NCI-H146 (cell line): ENCODE results near the gene MAGI1.

Experiments
- DNase-seq: peaks from one replicate; lab custom pipeline; 2025; lab: John Stamatoyannopoulos, UW

Gene MAGI1

DNA sequence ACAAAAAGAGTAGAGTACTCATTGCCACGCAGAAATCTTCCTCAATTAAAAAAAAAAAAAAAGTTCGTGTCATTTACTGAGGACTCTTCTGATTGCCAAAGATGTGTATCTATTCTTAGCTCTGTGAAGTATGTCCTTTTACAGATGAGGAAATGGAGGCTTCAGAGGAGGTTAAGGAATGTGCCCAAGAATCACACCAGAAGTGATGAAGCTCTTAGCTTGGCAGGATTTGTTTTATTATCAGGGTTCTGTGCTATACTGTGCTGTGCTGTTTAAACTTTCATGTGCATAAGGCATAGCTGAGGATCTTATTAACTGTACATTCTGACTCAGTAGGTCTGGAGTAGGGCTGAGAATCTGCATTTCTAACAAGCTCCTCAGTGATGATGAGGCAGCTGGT, 685.8 kb downstream of the MAGI1 start:
- no peak for DNase-seq

DNA sequence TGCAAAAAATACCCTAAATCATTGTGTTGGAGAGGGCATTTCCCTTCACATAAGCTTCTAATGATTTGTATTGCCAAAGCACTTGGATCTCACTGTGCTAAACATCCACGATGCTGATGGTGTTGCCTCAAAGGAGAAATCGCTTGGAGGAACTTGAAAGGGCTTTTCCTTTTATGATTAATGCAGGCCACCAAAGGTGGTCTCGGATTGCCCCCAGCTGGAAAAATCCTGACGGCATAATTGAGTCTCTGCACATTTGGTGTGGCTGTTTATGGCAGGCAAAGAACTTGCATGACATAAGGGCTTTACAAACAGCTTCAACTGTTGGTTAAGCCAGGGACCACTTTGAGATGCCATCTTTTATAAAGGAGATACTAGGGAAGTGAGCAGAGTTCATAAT, 687.0 kb downstream of the MAGI1 start:
- no peak for DNase-seq

DNA sequence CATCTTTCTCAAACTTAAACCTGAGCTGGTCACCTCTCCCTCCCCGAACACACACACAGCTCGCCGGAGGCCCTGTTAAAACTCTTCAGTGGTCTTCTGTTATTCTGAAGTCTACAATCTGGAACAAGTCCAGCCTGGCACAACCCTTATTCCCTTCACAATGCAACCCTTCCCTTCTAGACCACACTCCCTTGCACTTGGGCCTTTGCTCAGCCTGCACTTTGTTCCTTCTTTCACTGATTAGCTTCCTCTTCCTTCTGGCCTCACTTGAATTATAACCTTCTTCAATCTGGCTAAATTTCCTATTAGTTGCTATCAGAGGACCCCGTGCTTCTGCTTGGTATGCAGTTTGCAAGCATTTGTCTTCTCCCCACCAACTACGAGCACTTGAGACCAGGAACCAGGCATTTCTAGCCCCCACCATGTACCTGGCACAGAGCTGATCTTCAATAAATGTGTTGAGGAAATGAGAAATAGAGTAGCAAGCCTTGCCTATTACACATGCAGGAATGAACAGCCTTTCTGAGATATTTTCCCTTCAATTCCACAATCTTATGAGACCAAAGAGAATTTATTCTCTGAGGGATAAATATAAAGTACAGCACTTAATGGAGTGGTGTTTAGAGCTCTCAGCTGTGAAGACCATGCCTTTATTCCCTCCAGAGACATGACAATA, 687.8 kb downstream of the MAGI1 start:
- no peak for DNase-seq

DNA sequence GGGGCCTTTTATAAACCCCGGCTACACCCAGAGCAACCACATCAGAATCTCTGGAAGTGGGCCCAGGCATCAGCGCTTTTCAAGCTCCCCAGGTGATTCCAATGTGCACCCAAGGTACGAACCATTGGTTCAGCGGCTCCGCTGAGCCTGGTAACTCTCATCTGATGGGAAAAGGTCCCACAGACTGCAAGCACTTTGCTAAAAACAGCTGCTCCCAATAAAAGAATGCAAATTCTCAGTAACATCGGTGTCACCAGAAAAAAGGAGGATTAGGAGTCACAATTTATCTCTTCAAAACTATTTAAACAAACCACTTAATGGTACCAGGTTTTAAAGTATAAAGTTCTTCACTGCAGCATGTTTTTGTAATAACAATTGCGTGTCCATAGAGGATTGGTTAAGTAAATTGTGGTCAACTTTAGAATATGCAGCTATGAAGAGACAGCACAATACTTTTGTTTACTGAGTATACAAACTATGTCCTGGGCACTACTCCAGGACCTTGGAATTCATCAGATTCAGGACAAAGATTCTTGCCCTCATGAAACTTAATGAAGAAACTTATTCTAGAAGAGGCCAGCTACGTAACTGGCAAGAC, 690.2 kb downstream of the MAGI1 start:
- DNase-seq, result no peak

DNA sequence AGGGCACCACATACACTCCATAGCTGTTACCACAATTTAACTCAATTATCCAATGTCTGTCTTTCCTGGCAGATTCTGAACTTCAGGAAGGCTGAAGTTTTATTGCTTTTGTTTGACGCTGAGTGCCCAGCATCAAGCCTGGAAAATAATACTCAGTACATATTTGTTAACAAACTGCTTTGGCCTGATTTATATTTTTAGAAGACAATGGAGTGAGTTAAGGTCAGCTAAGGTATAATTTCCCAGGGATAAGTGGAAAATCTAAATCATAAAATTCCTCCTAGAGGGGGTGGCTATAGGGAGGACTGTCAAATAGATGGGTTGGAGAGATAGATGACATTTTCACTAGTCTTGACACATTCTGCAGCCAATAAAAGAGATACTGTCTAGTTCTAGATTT, 691.6 kb downstream of the MAGI1 start:
- DNase-seq, result no peak

DNA sequence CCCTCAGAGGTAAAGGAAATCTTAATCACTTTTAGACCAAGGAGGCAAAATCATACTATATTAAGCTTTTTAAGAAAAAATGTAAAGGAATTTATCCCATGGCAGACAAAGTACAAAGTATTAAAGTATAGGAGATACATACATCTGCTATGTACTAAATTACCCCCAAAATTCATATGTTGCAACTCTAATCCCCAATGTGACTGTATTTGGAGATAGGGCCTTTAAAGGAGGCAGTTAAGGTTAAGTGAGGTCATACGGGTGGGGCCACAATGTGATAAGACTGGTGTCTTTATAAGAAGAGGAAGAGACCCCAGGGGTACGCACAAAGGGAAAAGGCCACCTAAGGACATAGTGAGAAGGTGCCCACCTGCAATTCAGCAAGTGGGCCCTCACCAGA, 693.9 kb downstream of the MAGI1 start:
- DNase-seq, result no peak

DNA sequence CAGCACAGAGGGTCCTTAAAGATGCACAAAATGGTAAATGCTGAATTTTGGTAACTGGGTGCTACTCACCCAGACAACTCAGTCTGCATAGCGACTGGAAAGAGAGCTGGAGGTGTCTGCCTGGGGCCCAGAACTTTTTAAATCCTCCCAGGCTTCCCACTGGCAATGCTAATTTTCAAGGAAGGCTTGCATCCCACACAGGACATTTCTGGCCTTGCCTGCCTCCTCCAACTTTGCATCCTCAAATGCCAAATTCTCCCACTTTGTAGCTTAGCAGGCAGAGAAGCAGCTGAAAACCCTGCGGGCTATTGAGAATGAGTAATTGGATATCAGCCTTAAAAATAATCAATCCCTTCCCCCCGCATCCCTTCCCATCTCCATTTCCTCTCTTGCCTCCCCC, 694.3 kb downstream of the MAGI1 start:
- no peak for DNase-seq

DNA sequence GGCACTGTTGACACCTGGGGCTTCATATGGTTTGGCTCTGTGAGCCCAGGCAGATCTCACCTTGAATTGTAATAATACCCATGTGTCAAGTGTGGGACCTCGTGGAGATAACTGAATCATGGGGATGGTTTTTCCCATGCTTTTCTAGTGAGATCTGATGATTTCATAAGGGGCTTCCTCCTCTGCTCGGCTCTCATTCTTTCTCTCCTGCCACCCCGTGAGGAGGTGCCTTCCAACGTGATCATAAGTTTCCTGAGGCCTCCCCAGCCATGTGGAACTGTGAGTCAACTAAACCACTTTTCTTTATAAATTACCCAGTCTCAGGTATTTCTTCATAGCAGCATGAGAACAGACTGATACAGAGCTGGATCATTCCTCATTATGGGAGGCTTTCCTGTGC, 695.0 kb downstream of the MAGI1 start:
- no peak for DNase-seq

DNA sequence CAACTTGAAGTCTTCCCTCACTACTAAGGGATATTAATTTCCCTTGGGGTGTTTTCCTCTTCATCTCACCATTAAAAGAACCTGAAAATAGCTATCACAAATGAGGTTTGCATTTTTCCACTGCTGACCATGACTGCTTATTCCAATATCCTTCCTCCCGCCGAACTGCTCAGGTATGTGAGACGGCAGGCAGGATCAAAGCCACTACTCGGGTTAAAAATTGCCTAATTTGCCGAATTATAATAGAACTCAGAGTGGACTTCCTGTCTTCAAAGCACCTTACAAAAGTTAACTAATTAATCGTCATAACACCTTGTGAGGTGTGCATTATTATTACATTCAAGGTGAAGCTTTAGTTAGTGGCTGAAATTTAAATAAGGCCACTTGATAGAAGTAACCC, 695.7 kb downstream of the MAGI1 start:
- no peak for DNase-seq

DNA sequence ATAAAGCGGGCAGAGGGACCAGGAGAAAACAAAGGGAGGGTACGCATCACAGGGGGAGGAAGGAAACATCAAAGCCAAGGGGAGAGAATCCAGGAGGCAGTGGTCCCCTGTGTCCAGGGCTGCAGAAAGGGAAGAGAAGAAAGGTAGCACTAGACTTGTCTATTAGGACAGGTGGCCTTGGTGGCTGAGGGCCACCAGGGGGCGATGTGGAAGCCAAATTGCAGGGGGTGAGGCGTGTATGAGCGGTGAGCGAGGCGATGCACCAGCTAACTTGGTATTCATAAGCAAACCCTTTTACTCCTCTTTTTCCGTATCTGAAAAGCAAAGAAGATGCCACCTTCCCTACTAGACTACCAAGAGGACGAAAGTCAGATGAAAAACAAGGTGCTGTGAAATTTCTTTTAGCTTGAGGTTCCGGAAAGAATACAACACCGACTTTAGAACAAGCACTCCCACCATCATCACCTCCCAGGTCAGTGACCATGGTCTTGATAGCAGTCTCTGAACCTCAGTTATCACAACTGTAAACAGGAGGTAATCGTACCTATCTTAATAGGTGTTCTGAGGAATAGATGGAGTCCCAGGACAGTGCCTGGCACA, 696.5 kb downstream of the MAGI1 start:
- DNase-seq, result peak; percentile 17

DNA sequence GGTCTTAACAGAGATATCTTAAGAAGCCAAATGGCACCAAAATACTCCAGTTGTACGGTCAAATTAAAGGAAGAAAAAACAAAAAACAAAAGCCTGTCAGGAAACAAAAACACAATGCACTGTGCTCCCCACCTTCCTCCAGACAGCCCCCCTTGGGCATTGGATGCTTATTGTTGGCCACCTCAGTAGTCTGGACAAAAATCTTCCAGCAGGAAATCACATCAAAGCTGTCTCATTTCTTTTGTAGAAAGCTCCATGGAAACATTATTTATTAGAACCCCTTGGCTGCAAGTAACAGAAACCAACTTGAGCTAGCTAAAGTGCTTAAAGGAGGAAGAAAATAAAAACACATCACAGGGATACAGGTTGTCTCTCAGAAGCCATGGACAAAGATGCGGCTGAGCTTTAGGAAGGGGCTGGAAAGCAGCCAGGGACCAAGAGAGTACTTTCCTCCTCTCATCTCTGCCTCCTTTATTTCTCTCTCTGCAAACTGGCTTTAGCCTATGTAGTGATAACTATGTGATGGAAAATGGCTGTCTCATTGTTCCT, 699.5 kb downstream of the MAGI1 start:
- no peak for DNase-seq

DNA sequence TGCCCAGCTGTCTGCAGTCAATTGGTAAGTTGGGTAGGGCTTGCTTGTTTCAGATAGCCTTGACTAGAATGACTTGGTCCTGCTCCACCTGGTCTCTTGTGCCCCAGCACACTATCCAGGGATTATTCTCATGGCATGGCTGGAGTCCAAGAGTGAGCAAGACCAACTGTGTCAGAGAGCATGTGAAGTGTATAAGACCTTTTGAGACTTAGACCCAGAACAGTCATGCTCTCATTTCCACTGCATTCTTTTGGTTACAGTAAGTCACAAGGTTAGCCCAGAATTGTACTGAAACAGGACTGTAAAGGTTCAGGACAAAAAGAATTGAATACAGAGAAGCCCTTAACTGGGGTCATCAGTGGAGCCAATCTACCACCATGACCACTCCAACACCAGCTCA, 700.1 kb downstream of the MAGI1 start:
- no peak for DNase-seq

DNA sequence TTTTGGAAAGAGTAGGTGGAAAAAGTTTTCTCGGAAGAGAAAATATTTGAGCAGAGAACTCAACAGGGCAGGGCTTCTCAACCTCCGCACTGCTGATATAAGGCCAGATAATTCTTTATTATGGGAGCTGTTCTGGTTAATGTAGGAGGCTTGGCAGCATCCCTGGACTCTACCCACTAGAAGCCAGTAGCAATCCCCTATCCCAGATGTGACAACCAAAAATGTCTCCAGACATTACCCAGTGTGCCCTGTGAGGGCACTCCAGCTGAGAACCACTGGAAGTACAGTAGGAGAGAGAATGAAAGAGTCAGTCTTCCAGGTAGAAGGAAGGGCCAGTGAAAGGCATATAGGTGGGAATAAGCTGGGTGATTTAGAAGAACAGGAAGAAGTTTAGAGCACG, 703.1 kb downstream of the MAGI1 start:
- DNase-seq, result no peak

DNA sequence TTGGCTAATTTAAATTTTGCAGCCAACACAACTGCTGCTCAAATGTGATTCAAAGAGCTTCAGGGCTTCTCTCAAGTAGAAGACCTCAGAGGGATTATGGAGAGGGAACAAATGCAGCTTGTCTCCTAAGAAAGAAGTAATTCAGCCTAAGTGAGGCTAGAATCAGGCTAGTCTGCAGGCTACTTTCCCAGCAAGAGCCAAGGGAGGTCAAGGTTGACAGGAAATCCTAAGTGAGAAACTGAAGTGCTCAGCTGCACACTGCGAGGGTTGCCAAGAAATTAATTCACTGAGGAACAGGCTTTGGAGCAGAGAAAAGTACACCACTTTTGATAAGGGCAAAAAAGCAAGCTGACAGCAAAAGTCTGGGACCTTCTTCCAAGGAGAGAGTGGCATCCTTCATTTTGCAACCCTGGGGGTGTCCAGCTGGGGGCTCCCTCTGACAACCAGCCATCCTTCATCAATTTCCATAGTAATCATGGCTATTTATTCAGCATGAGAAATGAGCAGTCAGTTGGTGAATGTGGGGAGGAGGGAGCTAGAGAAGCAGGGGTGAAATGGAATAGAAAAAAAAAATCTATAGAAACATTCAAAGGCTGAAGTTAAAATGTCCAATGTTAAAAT, 704.6 kb downstream of the MAGI1 start:
- no peak for DNase-seq

DNA sequence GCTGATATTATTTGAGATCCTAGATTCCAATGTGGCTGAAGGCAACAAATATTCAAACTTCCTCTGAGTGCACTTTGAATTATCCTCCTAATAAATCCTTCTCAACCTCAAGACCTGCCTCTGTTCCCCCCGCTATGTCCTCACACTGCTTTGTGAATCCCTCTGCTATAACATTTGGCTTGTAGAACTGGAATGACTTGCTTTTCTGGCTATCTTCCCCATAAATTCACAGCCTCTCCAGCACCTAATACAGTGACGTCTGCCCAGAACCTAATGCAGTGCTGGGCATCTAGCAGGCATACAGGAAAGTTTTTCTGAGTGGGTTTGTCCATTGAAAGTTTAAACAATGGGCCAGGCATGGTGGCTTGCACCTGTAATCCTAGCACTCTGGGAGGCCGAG, 707.0 kb downstream of the MAGI1 start:
- no peak for DNase-seq

DNA sequence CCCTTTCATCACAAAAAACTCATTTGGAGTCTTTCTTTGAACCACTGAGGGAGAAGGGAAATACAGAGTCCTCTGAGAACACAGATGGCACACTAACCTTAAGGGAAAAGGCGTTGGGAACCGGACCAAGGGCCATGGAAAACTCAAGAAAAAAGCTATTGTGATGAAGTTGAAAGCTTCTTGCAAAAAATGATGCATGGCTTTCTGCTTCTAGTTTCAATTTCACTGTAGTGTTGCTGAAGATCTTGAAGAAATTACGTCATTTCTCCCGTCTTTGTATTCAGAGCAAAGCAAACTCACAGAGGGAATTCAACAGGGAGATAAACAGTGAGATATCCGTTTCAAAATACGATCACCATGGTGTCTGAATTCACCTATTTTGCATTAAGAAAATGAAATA, 708.6 kb downstream of the MAGI1 start:
- no peak for DNase-seq

DNA sequence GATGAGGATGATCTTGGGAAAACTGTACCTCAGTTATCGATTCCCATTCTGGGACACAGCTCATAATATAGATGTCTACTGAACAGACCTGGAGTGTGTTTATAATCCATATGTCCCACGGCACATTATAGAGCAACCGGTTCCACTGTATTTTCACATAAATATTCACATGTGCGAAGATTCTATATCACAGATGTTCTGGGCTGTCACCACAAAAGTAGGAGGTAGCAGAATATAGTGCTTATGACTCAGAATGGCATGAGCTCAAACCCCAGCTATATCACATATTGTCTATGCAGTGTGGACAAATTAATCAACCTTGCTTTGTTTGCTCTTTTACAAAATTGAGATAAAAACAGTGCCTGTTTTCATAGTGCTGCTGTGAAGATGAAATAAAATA, 710.6 kb downstream of the MAGI1 start:
- DNase-seq, result no peak

DNA sequence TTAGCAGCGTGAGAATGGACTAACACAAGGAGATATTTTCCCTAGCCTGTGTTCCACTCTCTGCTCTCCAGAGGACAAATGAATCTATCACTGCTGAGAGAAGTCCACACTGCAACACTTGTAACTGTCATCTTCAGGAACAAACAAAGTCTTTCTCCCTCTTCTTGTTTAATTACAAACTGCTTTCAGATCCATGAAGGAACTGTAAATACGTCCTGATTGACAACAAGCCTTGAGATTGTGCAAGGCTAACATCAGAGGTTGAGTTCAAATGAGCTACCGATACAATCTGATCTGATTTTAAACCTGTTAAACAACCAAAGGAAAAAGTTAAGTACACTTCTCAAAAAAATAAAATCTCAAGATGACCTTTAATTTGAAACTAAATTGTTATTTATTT, 712.1 kb downstream of the MAGI1 start:
- DNase-seq, result no peak

DNA sequence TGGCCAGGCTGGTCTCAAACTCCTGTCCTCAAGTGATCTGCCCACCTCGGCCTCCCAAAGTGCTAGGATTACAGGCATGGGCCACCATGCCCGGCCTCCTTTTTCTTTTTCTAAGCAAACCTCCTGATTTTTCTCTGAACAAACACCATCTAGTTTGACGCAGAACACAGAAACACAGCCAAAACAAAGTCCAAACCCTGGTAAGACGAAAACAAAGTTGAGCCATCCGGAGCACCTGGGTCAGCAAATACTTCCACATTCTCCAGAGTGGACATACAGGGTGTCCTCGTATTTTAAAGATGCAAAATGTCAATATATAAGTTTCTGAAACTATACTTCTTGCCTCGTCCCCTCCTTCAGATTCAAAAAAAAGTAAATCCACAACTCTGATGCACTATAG, 715.8 kb downstream of the MAGI1 start:
- no peak for DNase-seq

DNA sequence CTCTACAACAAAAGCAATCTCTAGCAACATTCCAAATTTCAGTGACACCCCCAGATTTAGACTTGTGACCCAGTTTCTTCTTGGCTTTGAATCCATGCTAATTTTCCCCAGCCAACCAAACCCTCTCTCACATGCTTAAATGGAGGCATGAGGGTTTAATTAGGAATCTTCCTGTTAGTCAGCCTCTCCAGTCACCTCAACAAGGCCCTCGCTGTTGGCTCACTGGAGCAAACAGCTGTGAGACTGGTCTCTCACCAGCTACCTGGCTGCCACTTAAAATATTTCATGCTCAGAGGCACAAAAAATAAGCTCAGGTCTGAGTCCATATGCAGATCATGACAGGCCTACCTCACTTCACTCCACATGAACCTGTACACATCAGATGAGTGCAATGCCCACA, 720.5 kb downstream of the MAGI1 start:
- no peak for DNase-seq

DNA sequence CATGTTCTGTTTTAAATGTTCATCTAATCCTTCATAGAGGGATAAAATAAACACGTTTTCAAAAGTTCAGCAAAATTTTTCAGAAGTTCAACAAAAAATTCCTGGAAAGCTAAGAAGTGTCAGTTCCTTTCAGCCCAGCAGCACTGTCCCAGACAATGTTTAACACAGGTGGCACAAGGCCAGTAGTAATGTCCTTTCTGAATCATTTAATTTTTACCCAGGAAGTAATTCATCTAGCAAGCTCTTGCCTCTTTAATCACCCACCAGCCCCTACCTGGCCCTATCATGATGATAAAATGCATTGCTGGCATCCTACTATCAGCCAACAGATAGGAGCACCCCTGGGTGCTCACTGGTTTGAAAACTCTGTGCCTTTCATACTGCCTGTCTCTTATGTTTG, 723.8 kb downstream of the MAGI1 start:
- DNase-seq, result no peak

DNA sequence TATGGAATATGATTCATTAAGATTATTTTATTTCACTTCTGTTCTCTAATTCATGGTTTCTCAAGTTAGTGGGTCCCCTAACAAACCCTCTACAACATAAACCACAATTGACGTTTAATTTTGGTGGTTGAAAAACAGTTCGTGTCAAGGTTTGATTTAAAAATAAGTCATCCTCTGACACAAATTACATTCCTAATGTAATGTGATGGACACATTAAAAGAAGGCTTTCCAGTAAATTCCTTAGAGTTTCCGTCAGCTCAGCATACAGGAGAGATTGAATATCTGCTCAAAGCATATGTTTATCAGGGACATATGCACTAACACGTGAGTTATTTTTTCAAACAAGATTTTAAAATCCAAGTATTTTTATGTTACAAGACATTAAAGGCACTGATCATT, 724.4 kb downstream of the MAGI1 start:
- DNase-seq, result no peak

DNA sequence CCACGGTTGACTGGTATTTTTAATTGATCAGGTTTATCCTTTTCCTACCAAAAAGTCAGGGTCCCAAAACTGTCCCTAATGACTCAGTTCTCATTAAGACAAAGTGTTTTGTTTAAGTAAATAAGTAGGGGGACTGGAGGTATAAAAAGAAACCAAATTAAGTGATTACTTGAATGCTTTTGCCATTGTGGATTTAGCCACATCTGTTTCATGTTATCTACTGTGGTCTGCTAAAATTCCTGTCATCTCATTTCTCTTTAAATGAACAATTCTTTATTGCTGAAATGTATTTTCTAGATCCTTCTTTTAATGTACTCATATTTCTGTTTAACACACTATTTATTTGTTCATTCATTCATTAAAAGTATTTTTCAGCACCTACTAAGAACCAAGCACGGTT, 725.1 kb downstream of the MAGI1 start:
- no peak for DNase-seq
